ENCODE data around the gene BCL2. TPM values are rescaled to one million over a fixed set of nuclear protein-coding genes. Genes with fewer than 3 reads are reported as not detected.

Gene BCL2
- total RNA-seq, 1 donor, result 78.2 TPM

DNA sequence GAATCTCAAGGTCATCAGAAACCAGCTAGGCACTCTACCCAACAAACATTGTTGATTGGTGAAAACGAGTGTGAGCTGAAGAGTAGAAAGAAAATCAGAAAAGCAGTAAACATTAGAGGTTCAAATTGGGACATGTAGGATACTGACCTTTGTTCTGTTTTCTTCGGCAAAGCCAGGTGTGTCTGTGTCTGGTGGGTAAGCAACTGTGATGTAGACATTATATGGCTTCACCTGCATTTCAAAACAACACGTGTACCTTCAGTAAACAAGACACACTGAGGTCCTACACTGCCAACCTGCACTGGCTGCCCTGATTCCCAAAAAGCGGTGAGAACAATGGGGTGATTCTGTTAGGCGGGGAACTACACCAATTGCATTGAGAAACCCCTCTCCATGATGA is 24.7 kb upstream of the BCL2 start:
- Histone ChIP-seq H3K9me3 (ENCODE audit: low read depth, low read length) (no peaks in the 10 kb centered on the region), H3K4me3 (ENCODE audit: low read length) (no peak overlapping the region), H3K4me1 (ENCODE audit: insufficient read depth, low read length) (no peaks in the 10 kb centered on the region), H3K27me3 (ENCODE audit: insufficient read depth, low read length) (no peaks in the 10 kb centered on the region)

- no peaks in the 10 kb centered on the region for H3K4me1 ChIP-seq (ENCODE audit: insufficient read depth, low read length)
- H3K9me3 ChIP-seq (ENCODE audit: low read depth, low read length), result no peaks in the 10 kb centered on the region
- no peak overlapping the region for H3K4me3 ChIP-seq (ENCODE audit: low read length)
- H3K27me3 ChIP-seq (ENCODE audit: insufficient read depth, low read length), result no peaks in the 10 kb centered on the region
Observed at GRCh38 chr18:63342206-63342605, 22.6 kb upstream of the BCL2 start.

DNA sequence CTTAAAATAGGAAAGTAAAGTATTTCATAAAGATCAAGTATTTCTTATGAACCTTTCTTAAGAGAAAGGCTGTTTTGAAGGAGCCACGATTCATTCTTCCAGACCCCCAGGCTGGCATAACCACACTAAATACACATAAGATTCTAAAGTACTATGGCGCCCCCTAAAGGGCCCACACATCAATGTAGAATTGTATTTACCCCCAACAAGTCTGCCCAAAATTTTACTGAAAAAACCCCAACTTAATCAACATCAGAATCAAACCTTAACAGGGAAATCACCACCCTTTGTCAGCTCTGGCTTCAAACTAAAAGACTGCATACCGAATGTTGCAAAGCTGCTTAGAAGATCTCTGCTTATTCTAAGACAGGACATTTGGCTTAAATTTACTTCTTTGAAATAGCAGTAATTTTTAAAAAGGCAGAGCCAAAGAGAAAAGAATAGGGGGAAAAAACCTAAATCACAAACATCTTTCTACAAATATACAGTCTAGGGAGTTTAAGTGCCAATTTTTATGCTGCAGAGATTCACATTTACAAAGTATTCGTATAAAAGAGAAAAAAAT is 20.4 kb upstream of the BCL2 start:
- Histone ChIP-seq H3K4me1 (ENCODE audit: insufficient read depth, low read length) (no peaks in the 10 kb centered on the region), H3K4me3 (ENCODE audit: low read length) (no peak overlapping the region), H3K9me3 (ENCODE audit: low read depth, low read length) (no peaks in the 10 kb centered on the region), H3K27me3 (ENCODE audit: insufficient read depth, low read length) (no peaks in the 10 kb centered on the region)

DNA sequence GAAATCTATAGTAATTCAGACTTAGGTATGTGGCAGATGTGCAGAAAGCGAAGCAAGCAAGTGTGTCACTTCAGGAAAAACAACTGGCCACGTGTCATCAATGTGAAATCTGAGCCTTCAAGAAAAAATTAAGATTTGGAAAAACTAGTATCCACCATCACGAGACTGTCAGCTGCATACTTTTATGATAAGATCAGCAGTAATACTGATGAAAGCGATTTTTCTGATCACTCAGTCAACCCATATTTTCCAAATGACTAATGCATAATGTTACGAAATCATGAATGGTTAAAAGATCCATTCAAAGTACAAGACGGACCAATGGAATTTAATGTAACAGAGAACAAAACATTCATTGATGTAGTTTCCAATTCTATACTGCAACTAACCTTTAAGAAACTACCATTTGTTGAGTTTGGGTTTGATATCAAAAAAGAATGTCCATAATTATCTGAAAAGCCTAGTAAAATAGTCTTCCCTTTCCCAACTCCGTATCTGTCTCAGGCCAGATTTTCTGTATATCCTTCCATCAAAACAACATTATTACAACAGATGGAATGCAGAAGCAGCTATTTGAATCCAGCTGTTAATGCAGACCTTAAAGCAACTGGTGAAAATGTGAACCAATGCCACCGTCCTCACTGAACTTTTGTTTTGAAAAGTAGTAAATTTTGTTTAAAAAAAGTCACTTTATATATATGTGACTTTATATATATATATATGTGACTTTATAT is 17.0 kb upstream of the BCL2 start:
- Histone ChIP-seq H3K4me1 (ENCODE audit: insufficient read depth, low read length) (no peaks in the 10 kb centered on the region), H3K4me3 (ENCODE audit: low read length) (no peak overlapping the region), H3K9me3 (ENCODE audit: low read depth, low read length) (no peaks in the 10 kb centered on the region), H3K27me3 (ENCODE audit: insufficient read depth, low read length) (no peaks in the 10 kb centered on the region)

DNA sequence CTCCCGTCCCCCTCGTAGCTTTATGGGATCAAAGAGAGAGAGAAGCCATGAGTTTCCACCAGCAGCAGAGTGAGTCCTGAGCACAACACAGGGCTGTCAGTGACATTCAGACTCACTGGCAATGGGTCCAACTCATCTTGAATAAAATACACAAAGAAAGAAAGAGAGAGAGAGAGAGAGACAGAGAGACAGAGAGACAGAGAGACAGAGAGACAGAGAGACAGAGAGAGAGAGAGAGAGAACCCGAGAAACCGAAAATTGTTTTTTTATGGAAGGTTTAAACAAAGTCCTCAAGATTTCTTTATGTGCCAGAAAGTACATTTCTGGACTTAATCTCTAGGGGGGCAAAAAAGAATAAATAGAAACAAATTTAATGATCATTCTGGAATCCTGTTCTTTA is 11.5 kb upstream of the BCL2 start:
- Histone ChIP-seq H3K27me3 (ENCODE audit: insufficient read depth, low read length) (no peaks in the 10 kb centered on the region), H3K4me3 (ENCODE audit: low read length) (no peak overlapping the region), H3K9me3 (ENCODE audit: low read depth, low read length) (no peaks in the 10 kb centered on the region), H3K4me1 (ENCODE audit: insufficient read depth, low read length) (no peaks in the 10 kb centered on the region)

- Histone ChIP-seq H3K4me1 (ENCODE audit: insufficient read depth, low read length) (no peaks in the 10 kb centered on the region), H3K27me3 (ENCODE audit: insufficient read depth, low read length) (no peaks in the 10 kb centered on the region), H3K9me3 (ENCODE audit: low read depth, low read length) (no peaks in the 10 kb centered on the region), H3K4me3 (ENCODE audit: low read length) (no peak overlapping the region)
Observed at GRCh38 chr18:63329431-63330145, 10.0 kb upstream of the BCL2 start.

DNA sequence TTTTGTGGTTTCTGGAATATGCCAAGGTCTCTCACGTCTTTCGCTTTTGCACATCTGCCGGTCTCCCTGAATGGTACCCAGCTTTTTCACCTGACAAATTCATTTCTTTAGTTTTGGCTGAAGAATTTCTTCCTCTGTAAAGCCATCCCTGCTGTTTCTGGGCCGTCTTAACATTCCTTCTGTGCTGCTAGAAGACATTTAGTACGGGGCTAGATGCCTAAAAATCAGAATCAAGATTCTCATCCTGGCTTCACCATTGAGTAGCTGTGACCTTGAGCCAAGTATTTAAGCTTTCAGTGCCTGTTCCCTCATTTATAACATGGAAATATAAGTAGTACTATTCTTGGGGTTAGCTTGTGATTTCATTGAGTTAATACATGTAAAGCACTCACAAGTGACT is 6.4 kb upstream of the BCL2 start:
- Histone ChIP-seq H3K9me3 (ENCODE audit: low read depth, low read length) (no peaks in the 10 kb centered on the region), H3K4me1 (ENCODE audit: insufficient read depth, low read length) (peaks cover 17% of the 10 kb centered on the region), H3K27me3 (ENCODE audit: insufficient read depth, low read length) (no peaks in the 10 kb centered on the region), H3K4me3 (ENCODE audit: low read length) (no peak overlapping the region)

- Histone ChIP-seq H3K4me3 (ENCODE audit: low read length) (no peak overlapping the region), H3K27me3 (ENCODE audit: insufficient read depth, low read length) (no peaks in the 10 kb centered on the region), H3K9me3 (ENCODE audit: low read depth, low read length) (no peaks in the 10 kb centered on the region), H3K4me1 (ENCODE audit: insufficient read depth, low read length) (peaks cover 22% of the 10 kb centered on the region)
Observed at GRCh38 chr18:63325086-63325686, 5.6 kb upstream of the BCL2 start.

- Histone ChIP-seq H3K4me1 (ENCODE audit: insufficient read depth, low read length) (peaks cover 31% of the 10 kb centered on the region), H3K27me3 (ENCODE audit: insufficient read depth, low read length) (no peaks in the 10 kb centered on the region), H3K4me3 (ENCODE audit: low read length) (no peak overlapping the region), H3K9me3 (ENCODE audit: low read depth, low read length) (no peaks in the 10 kb centered on the region)
Observed at GRCh38 chr18:63322908-63323634, 3.5 kb upstream of the BCL2 start.

GRCh38 chr18:63322206-63322605 is 2.6 kb upstream of the BCL2 start:
- Histone ChIP-seq H3K9me3 (ENCODE audit: low read depth, low read length) (no peaks in the 10 kb centered on the region), H3K4me1 (ENCODE audit: insufficient read depth, low read length) (peaks cover 40% of the 10 kb centered on the region), H3K27me3 (ENCODE audit: insufficient read depth, low read length) (no peaks in the 10 kb centered on the region), H3K4me3 (ENCODE audit: low read length) (no peak overlapping the region)

DNA sequence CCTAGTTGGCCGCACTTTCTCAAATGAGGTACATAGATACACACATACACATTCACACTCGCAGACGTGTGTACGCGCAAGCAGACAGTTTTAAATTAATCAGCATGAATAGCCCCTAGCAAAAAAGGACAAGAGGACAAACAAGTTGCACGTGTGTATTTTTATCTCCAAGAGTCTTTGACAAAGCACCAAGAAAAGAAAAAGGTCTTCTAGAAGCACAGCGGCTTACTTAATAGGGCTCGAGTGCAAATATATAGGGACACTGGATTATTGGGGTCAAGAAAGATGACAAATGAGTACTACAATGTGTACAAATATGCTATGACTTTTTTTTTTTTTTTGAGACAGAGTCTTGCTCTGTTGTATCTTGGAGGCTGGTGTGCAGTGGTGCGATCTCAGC is 1.7 kb upstream of the BCL2 start:
- Histone ChIP-seq H3K4me1 (ENCODE audit: insufficient read depth, low read length) (peaks cover 43% of the 10 kb centered on the region), H3K27me3 (ENCODE audit: insufficient read depth, low read length) (no peaks in the 10 kb centered on the region), H3K9me3 (ENCODE audit: low read depth, low read length) (no peaks in the 10 kb centered on the region), H3K4me3 (ENCODE audit: low read length) (no peak overlapping the region)

DNA sequence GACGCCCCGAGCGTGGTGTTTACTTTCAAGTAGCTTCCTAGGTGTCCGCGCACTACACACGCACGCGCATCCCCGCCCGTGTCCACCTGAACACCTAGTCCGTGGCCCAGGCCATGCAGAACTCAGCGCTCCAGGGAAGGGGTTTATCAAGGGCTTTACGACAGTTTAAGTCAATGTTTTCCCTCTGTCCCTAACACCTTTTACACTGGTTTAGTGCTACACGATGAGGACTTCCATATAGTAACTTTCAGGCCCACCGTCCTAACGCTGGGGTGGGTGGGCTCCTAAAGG is 1.4 kb upstream of the BCL2 start:
- H3K4me3 ChIP-seq (ENCODE audit: low read length), result peak overlapping the region; percentile 43
- H3K27me3 ChIP-seq (ENCODE audit: insufficient read depth, low read length), result no peaks in the 10 kb centered on the region
- peaks cover 43% of the 10 kb centered on the region for H3K4me1 ChIP-seq (ENCODE audit: insufficient read depth, low read length)
- no peaks in the 10 kb centered on the region for H3K9me3 ChIP-seq (ENCODE audit: low read depth, low read length)

- H3K27me3 ChIP-seq (ENCODE audit: insufficient read depth, low read length), result no peaks in the 10 kb centered on the region
- no peaks in the 10 kb centered on the region for H3K9me3 ChIP-seq (ENCODE audit: low read depth, low read length)
- peaks cover 43% of the 10 kb centered on the region for H3K4me1 ChIP-seq (ENCODE audit: insufficient read depth, low read length)
- peak overlapping the region; percentile 43 for H3K4me3 ChIP-seq (ENCODE audit: low read length)
Observed at GRCh38 chr18:63320123-63320974, 780 bp upstream of the BCL2 start.

DNA sequence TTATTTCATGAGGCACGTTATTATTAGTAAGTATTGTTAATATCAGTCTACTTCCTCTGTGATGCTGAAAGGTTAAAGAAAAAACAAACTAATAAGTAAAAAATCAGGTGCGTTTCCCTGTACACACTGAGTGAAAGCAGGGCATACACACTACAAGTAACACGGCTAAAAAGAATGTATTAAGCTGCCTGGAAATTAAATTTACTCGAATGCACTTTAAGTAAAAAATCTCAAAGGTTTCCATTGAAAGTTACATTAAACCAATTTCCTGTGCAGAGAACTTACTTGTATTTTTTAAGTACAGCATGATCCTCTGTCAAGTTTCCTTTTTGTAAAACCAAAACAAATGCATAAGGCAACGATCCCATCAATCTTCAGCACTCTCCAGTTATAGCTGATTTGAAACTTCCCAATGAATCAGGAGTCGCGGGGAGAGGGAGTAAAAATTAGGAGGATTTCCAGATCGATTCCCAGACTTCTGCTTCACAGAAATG is 633 bp downstream of the BCL2 start:
- H3K4me1 ChIP-seq (ENCODE audit: insufficient read depth, low read length), result peaks cover 55% of the 10 kb centered on the region
- H3K9me3 ChIP-seq (ENCODE audit: low read depth, low read length), result no peaks in the 10 kb centered on the region
- peak overlapping the region; percentile 62 for H3K4me3 ChIP-seq (ENCODE audit: low read length)

More for the DNA sequence above, 633 bp downstream of the BCL2 start:
- H3K27me3 ChIP-seq (ENCODE audit: insufficient read depth, low read length), result no peaks in the 10 kb centered on the region
